SK-MEL-5 (cell line): ENCODE results near the gene IL36RN. TPM values are rescaled to one million over a fixed set of nuclear protein-coding genes. Genes with fewer than 3 reads are reported as not detected.

ENCODE experiments used
- DNase-seq: peaks from one replicate; pipeline ENCODE4 v3.0.0-alpha.2; 2016; ENCODE audit warnings: low read depth, low spot score
- in situ Hi-C: cut with HindIII; loops from 2 replicates; pipeline ENCODE4 v1.10.0; 2016; ENCODE audit warnings: low sequenced_read_pairs, high pct_unique_total_duplicates, low pct_unique_long_range_greater_than_20kb
- small RNA-seq, 2 experiments: library from RNA; depleted of rRNA; stranded (forward); fragments of <200 nt; gene quantifications; one replicate each; pipeline ENCODE3, GENCODE V24; 2014
- total RNA-seq: library from RNA; depleted of rRNA; stranded (reverse); fragments of >200 nt; shearing (Covaris generic); gene quantifications from 2 replicates; pipeline ENCODE4 v1.2.3, GENCODE V29; 2014; rRNA removed

Gene IL36RN
- total RNA-seq, 1 experiment from 2014 or later, result not detected

DNA sequence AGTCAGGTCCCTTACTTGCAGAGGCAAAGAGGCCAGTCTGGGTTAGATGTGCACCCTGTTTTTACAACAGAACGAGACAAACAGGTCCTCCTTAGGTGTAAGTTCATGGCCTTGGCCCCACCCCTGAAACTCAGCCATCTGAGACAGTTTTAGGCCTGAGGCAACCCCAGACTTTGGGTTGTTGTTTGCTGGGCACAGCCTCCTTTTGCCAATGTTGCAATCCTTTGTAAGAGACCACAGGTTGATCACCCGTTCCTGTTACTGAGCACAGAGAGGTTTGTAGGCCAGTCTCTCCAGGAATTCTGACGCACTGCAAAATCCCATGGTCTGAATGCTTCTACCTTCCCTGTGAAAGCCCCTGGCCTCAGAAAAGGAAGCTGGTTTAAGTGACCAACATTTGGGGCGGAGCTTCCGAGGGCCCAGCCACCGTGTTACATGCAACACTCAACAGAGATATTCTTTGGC is 52.9 kb downstream of the IL36RN start:
- no peak for DNase-seq
- in situ Hi-C loops, result no loop called here

DNA sequence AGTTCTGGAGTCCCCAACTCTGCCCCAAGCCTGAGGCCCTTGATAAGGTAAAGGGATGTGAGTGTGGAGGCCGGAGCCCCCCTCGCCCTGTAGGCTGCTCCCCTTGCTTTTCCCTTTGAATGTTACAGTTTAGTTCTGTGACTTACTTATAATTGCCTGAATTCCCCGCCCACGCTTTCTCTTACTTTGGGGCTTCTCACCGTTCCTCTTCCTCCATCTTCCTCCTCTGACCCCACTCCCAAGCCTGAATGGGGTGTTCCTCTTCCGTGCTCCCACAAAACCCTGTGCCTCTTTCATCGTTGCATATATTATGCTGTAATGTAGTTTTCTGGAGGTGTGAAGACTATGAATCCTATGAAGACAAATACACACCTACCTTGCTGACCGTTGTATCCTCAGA is 53.4 kb downstream of the IL36RN start:
- in situ Hi-C loops, result no loop called here
- DNase-seq, result no peak

DNA sequence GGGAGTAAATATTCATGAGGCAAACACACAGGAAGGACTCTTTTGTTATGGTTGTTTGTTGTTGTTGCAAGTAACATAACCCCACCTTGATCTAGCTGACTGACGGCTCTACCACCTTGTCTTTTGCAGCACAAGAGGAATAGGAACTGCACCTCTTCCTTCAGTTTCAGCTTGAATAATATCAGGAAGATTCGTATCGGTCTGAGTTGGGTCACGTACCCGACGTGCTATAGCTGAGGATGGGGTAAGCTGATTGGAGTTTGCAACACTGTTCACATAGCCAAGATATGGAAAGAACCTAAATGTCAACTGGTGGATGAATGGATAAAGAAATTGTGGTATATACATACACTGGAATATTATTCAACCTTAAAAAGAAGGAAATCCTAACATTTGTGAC is 53.9 kb downstream of the IL36RN start:
- in situ Hi-C loops, result no loop called here
- DNase-seq, result no peak

DNA sequence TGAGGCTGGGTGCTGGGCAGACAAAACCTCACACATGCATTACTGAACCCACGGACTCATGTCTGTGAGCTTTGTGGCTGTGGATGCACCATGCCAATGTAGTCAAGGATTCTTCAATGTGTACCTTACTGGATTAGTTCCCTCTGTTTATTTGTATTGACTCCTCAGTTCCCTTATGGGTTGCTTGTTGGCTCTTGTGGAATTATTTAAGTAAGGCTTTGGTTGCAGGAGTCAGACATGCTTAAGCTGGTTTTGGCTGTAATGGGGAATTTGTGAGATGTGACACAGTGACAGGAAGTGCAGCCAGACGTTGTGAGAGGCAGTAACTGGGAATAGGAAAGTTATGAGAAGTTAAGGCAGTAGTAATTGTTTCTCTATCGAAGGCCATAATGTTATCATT is 54.8 kb downstream of the IL36RN start:
- in situ Hi-C loops, result no loop called here
- DNase-seq, result no peak

Small RNA genes lying within 50 kb of the gene (small RNA-seq; reads per million reads assigned to genes)
- gene RNU6-1180P, result 0 reads per million in 2 experiments

Other genes with a start within 250 kb of the IL36RN start
- gene IL1B, start 222.4 kb upstream of the IL36RN start, total RNA-seq, result 0.69 TPM in 1 of 2 replicates, not detected in the other
- gene IL37, start 148.0 kb upstream of the IL36RN start, total RNA-seq, result not detected in 2 replicates
- not detected in 2 replicates for gene IL36G, start 81.2 kb upstream of the IL36RN start, total RNA-seq
- gene IL36A, start 53.7 kb upstream of the IL36RN start, total RNA-seq, result not detected in 2 replicates
- gene IL36B, start 6.3 kb upstream of the IL36RN start, total RNA-seq, result not detected in 2 replicates
- gene IL1F10, start 8.8 kb downstream of the IL36RN start, total RNA-seq, result not detected in 2 replicates
- gene IL1RN, start 68.4 kb downstream of the IL36RN start, total RNA-seq, result not detected in 2 replicates
- gene PSD4, start 114.8 kb downstream of the IL36RN start, total RNA-seq, result 0.43 and 0.63 TPM in 2 replicates
- 0.75 and 0.90 TPM in 2 replicates for gene PAX8, start 219.7 kb downstream of the IL36RN start, total RNA-seq